Measurements from ENCODE around the gene MARCHF2. TPM values are rescaled to one million over a fixed set of nuclear protein-coding genes. Genes with fewer than 3 reads are reported as not detected.
"Not testable (repeated sequence)": the region's sequence is repeated elsewhere in the genome, so short reads cannot be mapped to it uniquely, and the experiment has no call there.

The MARCHF2 gene
- total and polyA plus RNA-seq, 9 of the 15 experiments (the other 6 are each of a cell fraction or from before 2014, with no cell fraction given), result 0.39 to 6.4 (median 2.2) TPM

DNA sequence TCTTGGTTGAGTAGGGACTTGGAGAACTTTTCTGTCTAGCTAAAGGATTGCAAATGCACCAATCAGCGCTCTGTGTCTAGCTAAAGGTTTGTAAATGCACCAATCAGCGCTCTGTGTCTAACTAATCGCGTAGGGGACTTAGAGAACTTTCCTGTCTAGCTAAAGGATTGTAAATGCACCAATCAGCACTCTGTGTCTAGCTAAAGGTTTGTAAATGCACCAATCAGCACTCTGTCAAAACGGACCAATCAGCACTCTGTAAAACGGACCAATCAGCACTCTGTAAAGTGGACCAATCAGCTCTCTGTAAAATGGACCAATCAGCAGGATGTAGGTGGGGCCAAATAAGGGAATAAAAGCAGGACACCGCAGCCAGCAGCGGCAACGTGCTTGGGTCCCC lies 26.7 kb upstream of the MARCHF2 start:
- 64% methylated on average over 7 of the region's 9 CpGs for WGBS (ENCODE audit: insufficient coverage, low coverage, missing lambda C conversion rate)
- H4K20me1 ChIP-seq (replicated peaks; ENCODE audit: control insufficient read depth, insufficient read depth, low read length); H3K9me1 ChIP-seq (ENCODE audit: control insufficient read depth, insufficient read depth, low read length); ATAC-seq; H3K36me3 ChIP-seq (ENCODE audit: control insufficient read depth, insufficient read depth, low read length); FAIRE-seq; H3K4me2 ChIP-seq (ENCODE audit: insufficient read depth, low read length); BruUV-seq (replicated peaks); intact Hi-C loops (cut with micrococcal nuclease); H3K9me3 ChIP-seq (replicated peaks; ENCODE audit: control insufficient read depth, insufficient read depth, low read depth, low read length); H3K9ac ChIP-seq (ENCODE audit: insufficient read depth in 1 of 2, low read depth in 2 of 2, low read length in 2 of 2); DNase-seq (ENCODE audit: extremely low read depth in 1 of 4, low spot score in 3 of 4); in situ Hi-C loops (cut with MboI); H3K4me3 ChIP-seq; H2AFZ ChIP-seq (ENCODE audit: low read depth, low read length); H3K27me3 ChIP-seq (ENCODE audit: control insufficient read depth in 2 of 2, insufficient read depth in 2 of 2, low read length in 2 of 2); CTCF ChIA-PET (ENCODE audit: low intra/inter-chr PET ratio); H3K27ac ChIP-seq (ENCODE audit: extremely low read depth, low read depth, low read length): not testable (repeated sequence)
- Histone ChIP-seq H3K79me2 (ENCODE audit: control insufficient read depth, insufficient read depth, low read length) (peaks cover 14% of the 10 kb centered on the region), H3K4me1 (replicated peaks in 1 of 2; ENCODE audit: control insufficient read depth in 2 of 2, insufficient read depth in 2 of 2, low read length in 2 of 2) (peaks cover 12 to 17% of the 10 kb centered on the region in 2 experiments; a peak in 4 of 5 replicates)
- POLR2A ChIA-PET, result interaction anchor here (0.7 to 1.3 kb wide), 4 partner anchors 15 to 53 kb away, joined by 3 to 4 read pairs (median 4); no protein-coding TSS in a partner anchor
- peak; percentile 53; the same call in 1 of the 2 replicates for TF ChIP-seq CHAMP1 (IDR thresholded peaks at IDR 0.05)
- peak; percentile 86 for TF ChIP-seq ZNF316 (IDR thresholded peaks at IDR 0.05)
- TF ChIP-seq ASH1L (IDR thresholded peaks at IDR 0.05; ENCODE audit: borderline replicate concordance, low read depth, partially characterized antibody), result peak; percentile 74
- TF ChIP-seq C11orf30 (IDR thresholded peaks at IDR 0.05; ENCODE audit: low read depth), result peak; percentile 65
- peak; percentile 46; the same call in 1 of the 2 replicates for TF ChIP-seq CC2D1A (IDR thresholded peaks at IDR 0.05)
- 0 out of 2 replicates have a peak, but pooled peaks have one; percentile 34 for TF ChIP-seq MAFG (tag; conservative IDR thresholded peaks at IDR 0.05)
- TF ChIP-seq NFYB (IDR thresholded peaks at IDR 0.05; ENCODE audit: extremely low read depth, insufficient read length), result peak; percentile 64
- TF ChIP-seq RBM25 (IDR thresholded peaks at IDR 0.05; ENCODE audit: low read depth, low read length, severe bottlenecking), result peak; percentile 16
